ENCODE data around the gene TK1.

GRCh38 chr17:78227455-78227916 lies 40.6 kb upstream of the TK1 start:
- TF ChIP-seq CTCF (IDR thresholded peaks at IDR 0.05) (no peak), TEAD4 (CRISPR knock-in tag; IDR thresholded peaks at IDR 0.05) (no peak), ESRRA (CRISPR knock-in tag; IDR thresholded peaks at IDR 0.05; ENCODE audit: borderline replicate concordance) (no peak)

Measured in WTC11 (cell line).